GM15510 (cell line): ENCODE data around the gene SAE1.

Experiments
- POLR2A ChIP-seq: IDR thresholded peaks from 3 replicates; pipeline ENCODE4 v1.6.1; 2011; ENCODE audit warnings: borderline replicate concordance; ENCODE audit not compliant: insufficient read length; ENCODE audit errors: extremely low read depth

SAE1 gene

GRCh38 chr19:47230054-47230920, 99.7 kb downstream of the SAE1 start:
- no peak for TF ChIP-seq POLR2A

- no peak for TF ChIP-seq POLR2A
These were observed 100.2 kb downstream of the SAE1 start, which contains the start of gene BBC3 for GRCh38 chr19:47230921-47231214. BBC3 (minus strand) TSS chr19:47231199; CDS start chr19:47228431, 2,768 bp downstream.

GRCh38 chr19:47231215-47232054, 100.8 kb downstream of the SAE1 start:
- TF ChIP-seq POLR2A = peak; percentile 53

GRCh38 chr19:47232422-47233211, 102.0 kb downstream of the SAE1 start:
- TF ChIP-seq POLR2A = peak; percentile 14

GRCh38 chr19:47236072-47236675, 105.5 kb downstream of the SAE1 start:
- TF ChIP-seq POLR2A = no peak

- TF ChIP-seq POLR2A = no peak
These were observed 108.5 kb downstream of the SAE1 start for GRCh38 chr19:47239152-47239551.

- no peak for TF ChIP-seq POLR2A
These were observed 109.1 kb downstream of the SAE1 start for GRCh38 chr19:47239610-47240296.

GRCh38 chr19:47240556-47240955, 109.9 kb downstream of the SAE1 start:
- no peak for TF ChIP-seq POLR2A

- no peak for TF ChIP-seq POLR2A
These were observed 110.6 kb downstream of the SAE1 start for GRCh38 chr19:47240996-47241918.

GRCh38 chr19:47241919-47242577, 111.4 kb downstream of the SAE1 start:
- no peak for TF ChIP-seq POLR2A

- no peak for TF ChIP-seq POLR2A
These were observed 112.7 kb downstream of the SAE1 start for GRCh38 chr19:47243364-47243775.

GRCh38 chr19:47243776-47244547, 113.3 kb downstream of the SAE1 start:
- peak; percentile 44 for TF ChIP-seq POLR2A
